HG02981 (cell line): ENCODE results near the gene KIF1C.
"Not testable (repeated sequence)": the region's sequence is repeated elsewhere in the genome, so short reads cannot be mapped to it uniquely, and the experiment has no call there.

Experiments used
- ATAC-seq: cut with Tn5 transposase; IDR thresholded peaks from one replicate; pipeline ENCODE4 v1.9.1; 2021; ENCODE audit warnings: mild to moderate bottlenecking, moderate library complexity; ENCODE audit not compliant: unreplicated experiment

The KIF1C gene

DNA sequence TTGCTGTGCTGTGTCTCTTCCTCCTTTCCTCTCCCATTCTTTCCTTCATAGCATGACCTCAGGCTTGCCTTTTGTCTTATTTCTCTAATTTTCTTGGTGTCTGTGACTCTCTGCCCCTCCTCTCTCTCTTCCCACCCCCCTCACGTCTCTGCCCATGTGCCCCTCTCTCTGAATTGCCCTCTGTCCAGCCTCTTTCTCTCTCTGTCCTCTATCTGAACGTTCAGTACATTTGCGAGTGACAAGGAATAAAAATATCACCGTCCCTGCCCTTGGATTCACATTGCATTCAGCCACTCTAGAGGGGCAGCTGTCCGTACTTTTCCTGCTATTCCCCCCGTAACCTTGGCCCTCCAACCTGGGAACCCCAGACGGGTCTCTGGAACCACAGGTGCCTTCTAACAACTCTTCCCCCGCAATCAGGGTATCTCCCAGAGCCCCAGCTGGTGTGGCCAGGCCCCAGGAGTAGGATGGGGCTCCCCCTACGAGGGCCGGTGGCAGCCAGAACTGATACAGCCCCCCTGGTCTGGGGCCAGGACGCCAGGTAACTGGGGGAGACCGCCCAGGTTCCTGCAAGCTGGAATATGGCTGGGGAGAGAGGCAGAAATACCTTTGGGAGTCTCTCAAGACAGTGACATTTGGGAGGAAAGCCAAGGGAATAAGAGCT lies 1.8 kb downstream of the KIF1C start:
- no peak for ATAC-seq

- no peak for ATAC-seq
These were observed 2.5 kb downstream of the KIF1C start for GRCh38 chr17:5000237-5000639.

DNA sequence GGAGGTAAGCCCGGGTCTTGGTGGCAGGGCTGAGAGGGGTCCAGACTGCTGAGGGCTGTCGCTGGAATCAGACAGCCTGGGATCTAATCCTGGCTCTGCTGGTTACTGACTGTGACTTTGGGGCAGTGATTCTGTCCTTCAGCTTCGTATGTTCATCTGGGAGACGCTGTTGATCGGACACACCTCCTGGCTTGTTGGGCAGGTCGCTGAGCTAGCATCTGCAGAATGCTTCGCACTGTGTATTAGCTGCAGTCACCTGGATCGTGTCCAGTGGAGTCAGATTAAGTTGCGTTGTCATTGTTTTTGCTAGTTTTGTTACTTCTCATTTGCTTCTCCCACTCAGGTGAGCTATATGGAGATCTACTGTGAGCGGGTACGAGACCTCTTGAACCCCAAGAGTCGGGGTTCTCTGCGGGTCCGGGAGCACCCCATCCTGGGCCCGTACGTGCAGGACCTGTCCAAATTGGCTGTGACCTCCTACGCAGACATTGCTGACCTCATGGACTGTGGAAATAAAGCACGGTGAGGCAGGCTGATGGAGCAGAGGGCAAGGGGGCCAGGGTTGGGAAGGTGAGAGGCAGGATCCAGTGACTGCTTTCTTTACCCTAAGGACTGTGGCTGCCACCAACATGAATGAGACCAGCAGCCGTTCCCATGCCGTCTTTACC lies 4.5 kb downstream of the KIF1C start:
- ATAC-seq = no peak

DNA sequence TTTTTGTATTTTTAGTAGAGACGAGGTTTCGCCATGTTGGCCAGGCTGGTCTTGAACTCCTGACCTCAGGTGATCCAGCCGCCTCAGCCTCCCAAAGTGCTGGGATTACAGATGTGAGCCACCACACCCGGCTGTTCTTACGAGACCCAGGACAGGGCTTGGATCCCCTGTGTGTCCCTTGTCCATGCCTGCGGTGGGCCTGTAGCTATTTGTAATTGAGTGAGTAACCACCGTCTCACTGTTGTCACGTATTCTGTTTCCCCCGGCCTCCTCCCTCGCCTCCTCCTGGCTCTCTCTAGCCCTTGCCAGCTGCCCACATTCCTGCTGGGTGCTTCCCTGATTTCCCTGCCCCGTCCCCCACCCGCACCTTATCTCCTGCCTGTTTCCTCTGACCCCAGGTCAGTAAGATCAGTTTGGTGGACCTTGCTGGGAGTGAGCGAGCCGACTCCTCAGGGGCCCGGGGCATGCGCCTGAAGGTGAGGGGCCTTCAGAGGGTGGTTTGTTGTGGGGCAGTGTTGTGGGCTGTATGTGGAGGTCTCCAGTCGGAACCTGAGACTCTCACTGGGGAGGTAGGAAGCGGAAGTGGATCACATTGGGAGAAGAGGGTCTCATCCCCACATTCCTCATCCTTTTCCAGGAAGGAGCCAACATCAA lies 5.6 kb downstream of the KIF1C start:
- no peak for ATAC-seq

- ATAC-seq = no peak
These were observed 14.2 kb downstream of the KIF1C start for GRCh38 chr17:5011928-5012327.

GRCh38 chr17:5014357-5014756 lies 16.6 kb downstream of the KIF1C start:
- no peak for ATAC-seq

GRCh38 chr17:5019475-5019956 lies 21.8 kb downstream of the KIF1C start:
- no peak for ATAC-seq

DNA sequence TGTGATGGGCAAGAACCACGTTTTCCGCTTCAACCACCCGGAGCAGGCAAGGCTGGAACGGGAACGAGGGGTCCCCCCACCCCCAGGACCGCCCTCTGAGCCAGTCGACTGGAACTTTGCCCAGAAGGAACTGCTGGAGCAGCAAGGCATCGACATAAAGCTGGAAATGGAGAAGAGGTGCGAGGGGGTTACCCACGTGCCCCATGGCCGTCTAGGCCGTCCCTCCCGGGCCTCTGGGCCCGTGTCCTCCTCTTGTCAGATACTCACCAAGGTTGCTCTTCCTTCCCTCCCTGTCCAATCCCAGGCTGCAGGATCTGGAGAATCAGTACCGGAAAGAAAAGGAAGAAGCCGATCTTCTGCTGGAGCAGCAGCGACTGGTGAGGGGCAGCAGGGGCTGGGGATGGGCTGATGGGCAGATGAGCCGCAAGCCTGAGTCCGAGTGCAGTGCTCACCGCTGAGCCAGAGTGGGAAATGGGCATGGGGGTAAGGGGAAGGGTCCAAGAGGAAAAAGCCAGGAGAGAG lies 22.8 kb downstream of the KIF1C start:
- ATAC-seq = no peak

GRCh38 chr17:5022171-5022711 lies 24.5 kb downstream of the KIF1C start:
- no peak for ATAC-seq

- ATAC-seq = no peak
These were observed 25.9 kb downstream of the KIF1C start for GRCh38 chr17:5023588-5024147.

- ATAC-seq = no peak
These were observed 26.9 kb downstream of the KIF1C start for GRCh38 chr17:5024604-5025003.

DNA sequence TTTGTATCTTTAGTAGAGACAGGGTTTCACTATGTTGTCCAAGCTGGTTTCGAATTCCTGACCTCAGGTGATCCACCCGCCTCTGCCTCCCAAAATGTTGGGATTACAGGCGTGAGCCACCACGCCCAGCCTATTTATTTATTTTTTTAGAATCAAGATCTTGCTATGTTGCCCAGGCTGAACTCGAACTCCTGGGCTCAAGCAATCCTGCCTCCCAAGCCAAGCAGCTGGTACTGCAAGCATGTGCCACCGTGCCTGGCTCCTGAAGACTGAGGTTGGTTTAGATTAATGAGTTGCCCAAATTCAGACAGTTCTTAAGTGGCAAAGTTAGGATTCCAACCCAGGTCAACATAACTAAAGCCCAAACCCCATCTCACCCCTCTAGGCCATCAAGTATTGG lies 29.5 kb downstream of the KIF1C start:
- no peak for ATAC-seq

DNA sequence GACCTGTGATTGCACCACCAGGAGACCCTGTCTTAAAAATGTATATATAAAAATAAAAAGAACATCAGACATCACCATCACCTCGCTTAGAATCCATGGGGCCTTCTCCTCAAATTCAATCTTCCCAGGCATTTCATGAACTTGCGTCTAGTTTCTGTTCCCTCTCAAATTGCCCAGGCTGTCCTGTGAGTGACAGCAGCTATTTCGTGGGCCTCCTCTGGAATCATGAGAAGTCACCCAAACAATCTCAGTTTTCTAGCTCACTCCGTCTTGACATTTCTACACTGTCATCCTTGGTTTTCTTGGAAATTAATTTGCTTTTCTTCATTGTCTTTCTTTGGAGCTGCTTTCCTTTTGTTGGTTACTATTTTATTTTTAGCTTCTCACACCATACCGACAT lies 30.2 kb downstream of the KIF1C start:
- ATAC-seq = no peak

DNA sequence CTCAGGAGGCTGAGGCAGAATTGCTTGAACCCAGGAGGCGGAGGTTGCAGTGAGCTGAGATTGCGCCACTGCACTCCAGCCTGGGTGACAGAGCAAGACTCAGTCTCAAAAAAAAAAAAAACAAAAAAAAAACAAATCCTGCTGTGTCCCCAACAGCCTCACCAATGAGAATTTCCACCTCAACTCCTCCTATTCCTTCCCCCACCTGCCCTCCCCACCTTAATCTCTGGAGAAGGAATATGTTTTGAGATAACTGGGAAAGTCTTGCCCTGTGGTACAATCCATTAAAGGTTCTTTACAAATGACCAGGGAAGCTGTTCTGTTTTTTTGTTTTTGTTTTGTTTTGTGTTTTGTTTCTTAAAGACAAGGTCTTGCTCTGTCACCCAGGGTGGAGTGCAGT lies 32.4 kb downstream of the KIF1C start:
- not testable (repeated sequence) for ATAC-seq

DNA sequence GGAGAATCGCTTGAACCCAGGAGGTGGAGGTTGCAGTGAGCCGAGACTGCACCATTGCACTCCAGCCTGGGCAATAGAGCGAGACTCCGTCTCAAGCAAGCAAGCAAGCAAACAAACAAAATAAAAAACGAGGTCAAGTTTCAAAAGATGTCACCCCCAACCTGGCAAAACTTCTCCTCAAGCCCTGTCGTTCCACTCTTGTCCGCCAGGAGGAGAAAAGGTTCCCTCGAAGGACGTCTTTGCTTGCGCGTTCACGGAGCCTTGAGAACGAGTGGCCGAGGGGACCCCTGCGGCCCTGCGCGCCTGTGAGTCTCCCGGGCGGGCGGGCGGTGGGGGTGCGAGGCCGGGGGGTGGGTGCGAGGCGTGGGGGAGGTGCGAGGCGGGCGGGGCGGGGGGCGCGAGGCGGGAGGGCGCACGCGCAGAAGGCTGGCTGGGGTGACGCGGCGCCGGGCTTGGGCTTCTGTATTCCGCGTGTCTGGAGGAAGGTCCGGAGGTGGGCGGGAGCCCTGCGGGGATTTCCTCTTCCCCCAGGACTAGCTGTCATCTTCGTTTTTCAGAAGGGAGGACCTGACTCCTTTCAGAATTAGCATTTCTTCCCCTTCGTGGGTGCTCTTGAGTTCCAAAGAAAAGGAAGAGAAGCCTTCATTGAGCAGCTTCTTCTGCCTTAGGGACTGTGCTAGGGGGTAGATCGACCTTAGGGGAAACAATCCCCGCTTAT lies 33.8 kb downstream of the KIF1C start:
- ATAC-seq = peak; percentile 58

DNA sequence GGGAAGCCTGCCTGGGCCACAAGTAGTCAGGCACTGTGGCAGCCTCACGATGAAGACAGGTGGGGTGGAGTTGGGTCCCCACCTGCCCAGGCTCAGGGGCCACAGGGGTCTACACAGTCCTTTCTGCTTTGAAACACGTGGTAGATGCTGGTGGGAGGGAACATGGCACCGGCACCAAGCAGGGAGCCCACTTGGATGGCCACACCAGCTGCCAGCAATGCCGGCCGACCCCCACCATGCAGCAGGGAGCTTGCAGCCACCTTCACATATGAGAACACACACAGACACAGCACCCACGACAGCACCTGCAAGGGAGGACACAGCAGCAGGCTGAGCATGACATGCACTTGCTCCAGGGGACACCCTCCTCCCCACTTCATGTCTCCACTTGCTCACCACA lies 35.1 kb downstream of the KIF1C start:
- ATAC-seq = no peak

DNA sequence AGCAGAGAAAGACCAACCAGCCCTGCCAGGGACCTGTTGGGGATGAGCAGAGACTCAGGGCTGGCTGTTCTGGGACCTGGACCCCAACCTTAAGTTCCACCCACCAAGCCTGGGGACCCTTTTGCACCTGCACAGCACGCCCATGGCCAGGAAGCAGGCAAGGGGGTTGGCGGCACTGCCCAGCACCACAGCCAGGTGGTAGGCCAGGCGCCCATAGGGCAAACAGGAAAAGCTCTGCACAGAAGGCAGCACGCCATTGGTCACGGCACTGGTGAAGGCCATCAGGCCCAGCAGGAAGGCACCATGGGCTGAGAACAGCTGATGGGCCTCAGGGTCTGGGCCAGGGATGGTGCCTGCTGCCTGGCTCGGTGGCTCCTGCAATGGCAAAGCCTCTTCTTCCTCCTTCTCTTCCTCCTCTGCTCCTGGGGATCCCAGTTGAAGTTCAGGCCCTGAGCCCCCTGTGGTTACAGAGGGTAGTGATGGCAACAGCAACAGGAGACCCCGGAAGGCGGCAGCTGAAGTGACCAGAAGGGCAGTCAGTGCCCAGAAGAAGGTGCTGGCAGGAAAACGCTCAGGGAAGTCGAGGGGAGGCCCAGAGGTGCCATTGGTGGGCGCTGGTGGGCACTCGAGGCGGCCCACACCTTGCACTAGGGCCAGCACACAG lies 35.7 kb downstream of the KIF1C start:
- no peak for ATAC-seq

GRCh38 chr17:5034063-5034462 lies 36.3 kb downstream of the KIF1C start:
- ATAC-seq = no peak

DNA sequence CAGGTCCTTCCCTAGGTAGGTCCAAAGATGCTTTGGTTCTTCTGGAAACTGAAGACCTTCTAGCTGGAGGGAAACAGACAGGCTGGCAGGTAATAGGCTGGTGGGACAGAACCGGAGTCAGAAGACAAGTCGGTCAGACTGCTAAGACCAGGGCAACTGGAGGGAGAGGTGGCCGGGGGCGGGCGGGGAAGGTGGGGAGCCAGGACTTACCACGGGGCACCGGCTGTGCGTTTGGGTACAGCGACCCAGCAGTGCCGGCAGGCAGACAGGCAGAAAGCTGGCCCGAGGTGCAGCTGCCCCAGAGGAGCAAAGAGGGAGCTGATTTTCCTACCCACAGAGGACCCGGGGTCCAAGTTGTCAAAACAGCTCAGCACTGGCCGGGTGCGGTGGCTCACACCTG lies 36.9 kb downstream of the KIF1C start:
- ATAC-seq = no peak

DNA sequence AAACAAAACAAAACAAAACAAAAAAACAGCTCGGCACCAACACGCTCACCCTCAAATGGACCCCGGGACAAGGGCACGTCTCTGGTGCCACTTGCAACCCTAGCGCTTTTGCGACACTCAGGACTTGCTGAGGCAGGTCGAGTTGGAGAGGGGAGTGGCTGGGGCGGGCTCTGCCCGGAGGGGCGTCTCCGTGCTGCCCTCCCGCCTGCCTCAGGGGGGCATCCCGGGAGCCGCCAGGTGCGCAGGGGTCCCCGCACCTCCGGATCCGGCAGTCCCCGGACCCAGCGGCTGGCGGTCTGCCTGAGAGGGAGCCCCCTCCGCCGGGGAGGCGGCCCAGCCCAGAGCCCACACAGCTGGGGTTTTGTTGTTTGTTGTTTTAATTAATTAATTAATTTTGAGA lies 37.6 kb downstream of the KIF1C start, which contains the start of gene SLC52A1:
Gene SLC52A1, minus strand, starts transcription at position 112 of the 400 bp plus-strand sequence. CDS start 820 bp downstream, outside the sequence.
- ATAC-seq = no peak
